ENCODE measurements around the gene TLR8. TPM values are rescaled to one million over a fixed set of nuclear protein-coding genes. Genes with fewer than 3 reads are reported as not detected.

TLR8 gene
- total and polyA plus RNA-seq, 2 of the 13 experiments (the other 11 are each of a cell fraction or from before 2014, with no cell fraction given) = not detected

- TF ChIP-seq ZFP91 (CRISPR knock-in tag; IDR thresholded peaks at IDR 0.05; ENCODE audit: borderline replicate concordance) (peak; percentile 13; the same call in 1 of the 2 replicates), ZNF687 (CRISPR knock-in tag; IDR thresholded peaks at IDR 0.05) (peak; percentile 65), SRSF9 (IDR thresholded peaks at IDR 0.05; ENCODE audit: borderline replicate concordance, insufficient read depth, low read depth, low read length, poor library complexity, severe bottlenecking) (no peak), MAF1 (CRISPR knock-in tag; IDR thresholded peaks at IDR 0.05; ENCODE audit: borderline replicate concordance) (no peak), ZSCAN31 (CRISPR knock-in tag; IDR thresholded peaks at IDR 0.05; ENCODE audit: low read depth) (no peak), SRF (IDR thresholded peaks at IDR 0.05; ENCODE audit: low read depth, low read length) (no peak), MXD4 (CRISPR knock-in tag; IDR thresholded peaks at IDR 0.05) (no peak), RFXAP (CRISPR knock-in tag; IDR thresholded peaks at IDR 0.05; ENCODE audit: borderline replicate concordance) (no peak), KLF16 (CRISPR knock-in tag; IDR thresholded peaks at IDR 0.05) (0 out of 4 replicates have a peak, but pooled peaks of 1 of the 2 experiments have one; percentile 24), ZNF781 (CRISPR knock-in tag; IDR thresholded peaks at IDR 0.05; ENCODE audit: borderline replicate concordance, not compliant biosample characterization) (no peak), ZNF652 (CRISPR knock-in tag; IDR thresholded peaks at IDR 0.05; ENCODE audit: borderline replicate concordance, low read depth) (no peak), TBL1XR1 (IDR thresholded peaks at IDR 0.05; ENCODE audit: borderline replicate concordance, low read length, partially characterized antibody) (no peak), MYNN (CRISPR knock-in tag; IDR thresholded peaks at IDR 0.05; ENCODE audit: low read depth) (no peak), ATF4 (CRISPR knock-in tag; IDR thresholded peaks at IDR 0.05) (peak in 1 of 2 experiments; percentile 97; a peak in 2 of 4 replicates), ZSCAN9 (CRISPR knock-in tag; IDR thresholded peaks at IDR 0.05; ENCODE audit: borderline replicate concordance) (no peak)
- TF ChIP-seq, protein P1, sequence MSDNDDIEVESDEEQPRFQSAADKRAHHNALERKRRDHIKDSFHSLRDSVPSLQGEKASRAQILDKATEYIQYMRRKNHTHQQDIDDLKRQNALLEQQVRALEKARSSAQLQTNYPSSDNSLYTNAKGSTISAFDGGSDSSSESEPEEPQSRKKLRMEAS (IDR thresholded peaks at IDR 0.05) = peak; percentile 31; the same call in 1 of the 2 replicates
- TF ChIP-seq, protein P2, sequence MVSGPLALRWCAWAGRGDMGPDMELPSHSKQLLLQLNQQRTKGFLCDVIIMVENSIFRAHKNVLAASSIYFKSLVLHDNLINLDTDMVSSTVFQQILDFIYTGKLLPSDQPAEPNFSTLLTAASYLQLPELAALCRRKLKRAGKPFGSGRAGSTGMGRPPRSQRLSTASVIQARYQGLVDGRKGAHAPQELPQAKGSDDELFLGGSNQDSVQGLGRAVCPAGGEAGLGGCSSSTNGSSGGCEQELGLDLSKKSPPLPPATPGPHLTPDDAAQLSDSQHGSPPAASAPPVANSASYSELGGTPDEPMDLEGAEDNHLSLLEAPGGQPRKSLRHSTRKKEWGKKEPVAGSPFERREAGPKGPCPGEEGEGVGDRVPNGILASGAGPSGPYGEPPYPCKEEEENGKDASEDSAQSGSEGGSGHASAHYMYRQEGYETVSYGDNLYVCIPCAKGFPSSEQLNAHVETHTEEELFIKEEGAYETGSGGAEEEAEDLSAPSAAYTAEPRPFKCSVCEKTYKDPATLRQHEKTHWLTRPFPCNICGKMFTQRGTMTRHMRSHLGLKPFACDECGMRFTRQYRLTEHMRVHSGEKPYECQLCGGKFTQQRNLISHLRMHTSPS (CRISPR knock-in tag; IDR thresholded peaks at IDR 0.05; ENCODE audit: low read depth) = no peak
Observed at GRCh38 chrX:12955882-12956703, 49.7 kb downstream of the TLR8 start (continued).

Data from HepG2 (cell line).